Measurements from ENCODE around the gene YWHAE. TPM values are rescaled to one million over a fixed set of nuclear protein-coding genes. Genes with fewer than 3 reads are reported as not detected.
A peak's percentile ranks its signal among the peaks of the same experiment; 100 is the strongest.
"Not testable (repeated sequence)": the region's sequence is repeated elsewhere in the genome, so short reads cannot be mapped to it uniquely, and the experiment has no call there.

The YWHAE gene
- total RNA-seq, 6 experiments from 2014 or later: 167 to 446 (median 217) TPM

GRCh38 chr17:1312261-1312870 is 87.7 kb downstream of the YWHAE start:
- DNase-seq (no peak), ATAC-seq (no peak)

GRCh38 chr17:1307829-1308228 is 92.2 kb downstream of the YWHAE start:
- DNase-seq; H3K27ac ChIP-seq; H3K27me3 ChIP-seq; ATAC-seq; H3K36me3 ChIP-seq; H3K9me3 ChIP-seq; H3K4me1 ChIP-seq; H3K4me3 ChIP-seq; intact Hi-C loops (cut with DNase I): not testable (repeated sequence)
- WGBS (ENCODE audit: insufficient coverage, low coverage, low lambda C conversion rate, missing lambda C conversion rate): 86% methylated on average over 5 of the region's 16 CpGs

More at GRCh38 chr17:1312261-1312870, 87.7 kb downstream of the YWHAE start:
- intact Hi-C loops (cut with DNase I): no loop called here
- 50% methylated on average over 2 of the region's 9 CpGs for WGBS (ENCODE audit: insufficient coverage, low coverage, low lambda C conversion rate, missing lambda C conversion rate)
- Histone ChIP-seq H3K4me3 (no peak overlapping the region), H3K36me3 (no peaks in the 10 kb centered on the region), H3K27me3 (no peaks in the 10 kb centered on the region), H3K9me3 (no peaks in the 10 kb centered on the region), H3K4me1 (no peaks in the 10 kb centered on the region), H3K27ac (no peak overlapping the region)
- TF ChIP-seq CTCF (IDR thresholded peaks at IDR 0.05): no peak
- TF ChIP-seq POLR2A (IDR thresholded peaks at IDR 0.05): no peak

- H3K27ac ChIP-seq: no peak overlapping the region
- H3K27me3 ChIP-seq: no peaks in the 10 kb centered on the region
- WGBS (ENCODE audit: insufficient coverage, low coverage, low lambda C conversion rate, missing lambda C conversion rate): 71% methylated on average over 7 of the region's 19 CpGs
- H3K9me3 ChIP-seq: no peaks in the 10 kb centered on the region
- no peak overlapping the region for H3K4me3 ChIP-seq
- ATAC-seq: no peak
- H3K36me3 ChIP-seq: no peaks in the 10 kb centered on the region
- no peak for DNase-seq
- TF ChIP-seq CTCF (IDR thresholded peaks at IDR 0.05): no peak
- no peak for TF ChIP-seq POLR2A (IDR thresholded peaks at IDR 0.05)
- no peaks in the 10 kb centered on the region for H3K4me1 ChIP-seq
- intact Hi-C loops (cut with DNase I): no loop called here
Measured at GRCh38 chr17:1304962-1305563, 95.0 kb downstream of the YWHAE start.

GRCh38 chr17:1304522-1304921 is 95.5 kb downstream of the YWHAE start:
- intact Hi-C loops (cut with DNase I): no loop called here
- H3K9me3 ChIP-seq: no peaks in the 10 kb centered on the region
- no peaks in the 10 kb centered on the region for H3K4me1 ChIP-seq
- TF ChIP-seq CTCF (IDR thresholded peaks at IDR 0.05) (no peak), POLR2A (IDR thresholded peaks at IDR 0.05) (no peak)
- H3K4me3 ChIP-seq: no peak overlapping the region
- DNase-seq: no peak
- ATAC-seq: peak in 1 of 4 donors; percentile 20
- 65% methylated on average over 2 of the region's 5 CpGs for WGBS (ENCODE audit: insufficient coverage, low coverage, low lambda C conversion rate, missing lambda C conversion rate)
- H3K27ac ChIP-seq: no peak overlapping the region
- no peaks in the 10 kb centered on the region for H3K27me3 ChIP-seq
- H3K36me3 ChIP-seq: no peaks in the 10 kb centered on the region

GRCh38 chr17:1302761-1303160 is 97.3 kb downstream of the YWHAE start:
- Histone ChIP-seq H3K9me3 (no peaks in the 10 kb centered on the region), H3K4me3 (no peak overlapping the region), H3K27ac (no peak overlapping the region), H3K27me3 (no peaks in the 10 kb centered on the region), H3K4me1 (no peaks in the 10 kb centered on the region), H3K36me3 (no peaks in the 10 kb centered on the region)
- WGBS (ENCODE audit: insufficient coverage, low coverage, low lambda C conversion rate, missing lambda C conversion rate): 89% methylated on average over 3 of the region's 18 CpGs
- DNase-seq (no peak), ATAC-seq (no peak)
- intact Hi-C loops (cut with DNase I): no loop called here
- no peak for TF ChIP-seq CTCF (IDR thresholded peaks at IDR 0.05)
- TF ChIP-seq POLR2A (IDR thresholded peaks at IDR 0.05): no peak

Measured in right lobe of liver (tissue), 6 donors.